GM23338 (cell line): ENCODE measurements around the gene BCAS1.

Experiments
- CTCF ChIP-seq, 2 experiments: fragments of 200-600 bp in 1 of 2; sonication (generic) in 1 of 2; conservative IDR thresholded peaks; 2 replicates each; pipeline versions ENCODE4 v1.5.1 to v1.6.1; 2016 to 2017; ENCODE audit warnings: antibody characterized with exemption in 2 of 2, low read depth in 2 of 2, mild to moderate bottlenecking in 2 of 2, moderate library complexity in 1 of 2
- EZH2 ChIP-seq: fragments of 200-600 bp; sonication (generic); IDR thresholded peaks from one replicate; pipeline ENCODE4 v1.8.0; 2017; ENCODE audit warnings: antibody characterized with exemption, mild to moderate bottlenecking, low read depth; ENCODE audit not compliant: unreplicated experiment
- EZH2phosphoT487 ChIP-seq: fragments of 200-600 bp; sonication (generic); IDR thresholded peaks from one replicate; pipeline ENCODE4 v1.8.1; 2018; ENCODE audit warnings: antibody characterized with exemption; ENCODE audit not compliant: unreplicated experiment
- POLR2AphosphoS5 ChIP-seq: IDR thresholded peaks from 2 replicates; pipeline ENCODE4 v1.6.1; 2016; ENCODE audit warnings: antibody characterized with exemption, low read depth
- ZNF114 ChIP-seq: fragments of 250-450 bp; sonication (Bioruptor Pico); IDR thresholded peaks from 2 replicates; pipeline ENCODE4 v1.5.0; 2020; ENCODE audit warnings: mild to moderate bottlenecking, moderate library complexity

GRCh38 chr20:54079652-54080051 is 9.3 kb upstream of the BCAS1 start:
- TF ChIP-seq EZH2phosphoT487: no peak
- TF ChIP-seq CTCF (conservative IDR thresholded peaks at IDR 0.05; ENCODE audit: low read depth in 2 of 2): no peak
- no peak for TF ChIP-seq EZH2
- TF ChIP-seq POLR2AphosphoS5: no peak
- TF ChIP-seq ZNF114 (CRISPR knock-in tag): no peak
